AG20443 (cell line): ENCODE measurements around the gene SLC25A14.
"Not testable (repeated sequence)": the region's sequence is repeated elsewhere in the genome, so short reads cannot be mapped to it uniquely, and the experiment has no call there.

Experiments used
- DNase-seq: peaks from one replicate; pipeline ENCODE4 v3.0.0; 2012; ENCODE audit warnings: low spot score, mixed read lengths

The SLC25A14 gene, protein sequence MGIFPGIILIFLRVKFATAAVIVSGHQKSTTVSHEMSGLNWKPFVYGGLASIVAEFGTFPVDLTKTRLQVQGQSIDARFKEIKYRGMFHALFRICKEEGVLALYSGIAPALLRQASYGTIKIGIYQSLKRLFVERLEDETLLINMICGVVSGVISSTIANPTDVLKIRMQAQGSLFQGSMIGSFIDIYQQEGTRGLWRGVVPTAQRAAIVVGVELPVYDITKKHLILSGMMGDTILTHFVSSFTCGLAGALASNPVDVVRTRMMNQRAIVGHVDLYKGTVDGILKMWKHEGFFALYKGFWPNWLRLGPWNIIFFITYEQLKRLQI

DNA sequence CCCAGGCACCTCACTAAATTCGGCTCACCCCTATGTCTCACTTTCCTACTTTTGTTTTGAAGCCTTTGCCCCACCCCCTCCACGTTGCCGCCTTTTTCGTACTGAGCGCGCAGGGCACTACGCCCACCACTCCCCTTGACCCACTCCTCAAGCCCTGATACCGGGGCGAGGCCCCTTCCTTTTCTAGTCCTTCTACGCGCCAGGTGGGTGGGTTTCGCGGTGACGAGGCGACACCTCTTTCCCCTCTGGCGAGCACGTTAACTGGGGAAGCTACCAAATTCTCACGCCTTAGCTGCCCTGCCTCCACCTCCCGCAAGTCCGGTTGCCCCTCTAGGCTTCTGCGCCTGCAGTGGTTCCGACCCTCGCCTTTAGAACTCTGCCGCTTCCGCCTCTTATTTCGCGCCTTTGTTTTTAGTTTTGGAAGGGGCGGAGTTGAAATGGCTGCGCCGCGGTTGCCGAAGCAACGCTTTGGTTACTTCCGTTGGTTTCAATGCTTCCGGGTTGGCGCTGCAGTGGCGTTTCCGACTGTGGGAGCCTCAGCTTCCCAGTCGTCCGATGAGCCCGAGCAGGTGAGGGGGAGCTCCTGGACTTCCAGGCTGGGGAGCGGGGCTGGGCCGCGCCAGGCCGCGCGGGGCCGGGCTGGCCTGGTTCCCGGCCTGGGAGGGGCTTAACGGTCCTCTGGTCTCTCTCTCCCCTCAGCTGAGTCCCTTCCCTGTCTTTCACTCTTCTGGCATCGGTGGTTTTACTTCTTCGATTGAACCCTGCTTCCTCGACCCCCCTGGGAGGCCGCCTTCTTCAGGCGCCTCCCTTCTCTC is at the start of gene SLC25A14:
Gene SLC25A14, plus strand, starts transcription at position 512 of the 815 bp plus-strand sequence. CDS start 360 bp downstream, outside the sequence.
- peak; percentile 78 for DNase-seq

DNA sequence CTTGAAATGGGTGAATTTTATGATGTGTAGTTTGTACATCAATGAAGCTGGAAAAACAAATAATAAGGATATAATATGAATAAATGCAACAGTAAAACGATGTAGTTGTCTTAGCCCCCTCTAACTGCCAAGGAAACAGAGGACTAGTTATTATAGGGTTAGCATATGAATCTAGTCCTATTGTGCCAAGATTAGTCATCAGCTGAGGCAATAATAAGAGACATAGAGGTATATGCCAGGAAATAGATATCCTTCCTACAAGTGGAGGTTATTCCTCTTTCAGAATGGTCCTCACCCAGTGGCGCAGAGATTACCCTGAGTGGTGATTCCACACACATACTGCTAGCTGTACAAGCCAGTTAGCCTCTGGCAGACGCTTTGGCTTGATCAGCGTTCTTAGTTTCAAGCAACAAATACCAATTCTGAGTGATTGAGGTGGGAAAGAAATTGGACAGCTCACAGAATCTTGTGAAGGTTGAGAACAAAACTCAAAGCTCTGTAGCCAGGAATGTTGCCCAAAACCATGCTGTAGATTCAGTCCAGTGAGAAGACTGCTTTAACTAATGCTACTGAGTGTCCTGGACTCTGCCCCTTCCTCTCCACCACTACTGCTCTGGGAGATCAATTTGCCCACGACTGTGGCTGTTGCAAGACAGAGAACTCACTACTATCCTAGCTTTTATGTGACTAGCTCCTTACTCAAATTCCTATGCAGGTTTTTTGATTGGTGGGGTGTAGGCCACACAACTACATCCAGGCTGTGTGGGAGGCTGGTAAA is 44.0 kb upstream of the SLC25A14 start:
- no peak for DNase-seq

DNA sequence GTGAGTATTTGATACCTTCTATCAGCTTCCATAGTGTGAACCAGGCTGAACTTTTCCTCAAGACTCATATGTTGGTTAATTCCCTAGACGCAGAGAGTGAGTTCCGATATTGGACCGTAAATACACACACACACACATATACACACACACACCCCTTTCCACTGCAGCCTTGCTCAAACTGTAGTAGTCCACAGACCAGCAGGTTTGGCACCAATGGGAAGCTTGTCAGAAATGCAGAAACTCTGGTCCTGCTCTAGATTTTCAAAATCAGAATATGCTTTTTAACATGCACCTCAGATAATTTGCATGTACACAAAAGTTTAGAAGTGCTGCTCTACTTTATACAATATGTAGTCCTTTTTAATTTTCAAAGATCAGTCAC is 43.4 kb upstream of the SLC25A14 start:
- DNase-seq = no peak

DNA sequence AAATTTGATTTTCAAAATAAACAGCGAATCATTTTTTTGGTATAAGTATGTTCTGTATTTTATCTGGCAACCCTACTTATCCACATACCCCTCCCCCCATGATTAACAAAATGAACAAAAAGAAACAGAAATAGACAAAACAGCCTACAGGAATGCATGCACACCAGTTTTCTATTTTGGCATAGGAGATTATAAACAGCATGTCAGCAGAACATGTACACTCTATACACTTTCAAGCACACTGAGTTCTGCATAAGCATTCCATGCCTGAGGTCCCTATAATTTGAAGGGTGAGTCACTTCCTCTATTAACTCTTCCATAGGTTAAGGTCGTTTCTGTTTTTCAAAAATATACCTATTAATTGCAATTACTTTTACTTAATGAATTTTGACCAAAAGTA is 43.0 kb upstream of the SLC25A14 start:
- DNase-seq = no peak

DNA sequence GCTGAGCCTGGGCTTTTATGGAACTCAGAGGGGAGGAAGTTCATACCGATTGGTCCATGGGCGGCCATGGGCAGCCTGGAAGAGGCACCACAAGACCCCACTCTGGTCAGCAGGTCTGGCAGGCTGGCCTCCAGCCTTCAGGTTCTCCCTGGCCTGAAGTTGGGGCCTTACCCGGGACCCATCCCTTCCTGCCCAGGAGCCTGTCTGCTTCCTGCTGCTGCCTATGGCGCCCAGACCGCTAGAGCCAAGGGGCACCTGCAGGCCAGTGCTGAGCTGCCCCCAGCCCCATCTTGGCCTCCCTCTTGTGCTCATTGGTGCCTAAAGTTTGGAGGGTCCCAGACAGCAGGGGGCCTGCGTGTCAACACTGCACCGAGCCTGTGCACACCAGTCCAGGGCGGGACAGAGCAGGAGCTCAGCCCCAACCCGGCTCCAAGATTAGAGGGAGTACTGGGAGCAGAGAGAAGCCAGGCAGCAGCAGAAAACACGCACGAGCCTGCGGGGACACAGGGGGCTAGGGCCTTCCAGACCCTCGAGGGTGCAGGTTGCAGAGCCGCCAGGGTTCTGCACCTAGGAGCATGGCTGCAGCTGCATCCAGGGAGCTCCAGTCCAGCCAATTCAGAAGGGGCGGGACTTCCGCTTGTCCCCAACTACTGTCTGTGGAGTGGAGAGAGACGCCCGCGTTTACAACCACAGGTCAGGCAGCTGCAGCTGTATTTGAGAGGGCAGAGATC is 40.3 kb upstream of the SLC25A14 start:
- DNase-seq = no peak

DNA sequence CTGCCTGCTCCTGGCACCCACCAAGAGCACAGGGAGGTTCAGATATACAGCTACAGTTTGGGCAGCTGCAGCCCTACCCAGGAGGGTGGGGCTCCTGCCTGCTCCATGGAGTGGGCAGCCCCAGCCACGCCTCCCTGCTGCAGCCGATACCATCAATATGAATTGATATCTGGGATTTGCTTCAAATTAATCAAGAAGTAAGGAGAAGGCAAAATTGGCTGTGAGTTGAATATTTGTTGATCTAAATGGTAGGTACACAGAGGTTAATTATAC is 39.8 kb upstream of the SLC25A14 start:
- no peak for DNase-seq

DNA sequence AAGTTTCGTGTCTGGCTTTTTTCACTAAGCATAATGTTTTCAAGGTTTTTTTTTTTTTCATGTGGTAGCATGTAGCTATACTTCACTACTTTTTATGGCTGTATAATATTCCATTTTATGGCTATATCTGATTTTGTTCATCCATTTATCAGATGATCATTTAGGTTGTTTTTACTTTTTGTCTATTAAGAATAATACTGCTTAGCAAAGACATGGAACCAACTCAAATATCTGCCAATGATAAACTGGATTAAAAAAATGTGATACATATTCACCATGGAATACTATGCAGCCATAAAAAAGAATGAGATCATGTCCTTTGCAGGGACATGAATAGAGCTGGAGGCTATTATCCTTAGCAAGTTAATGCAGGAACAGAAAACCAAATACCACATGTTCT is 38.3 kb upstream of the SLC25A14 start:
- DNase-seq = no peak

DNA sequence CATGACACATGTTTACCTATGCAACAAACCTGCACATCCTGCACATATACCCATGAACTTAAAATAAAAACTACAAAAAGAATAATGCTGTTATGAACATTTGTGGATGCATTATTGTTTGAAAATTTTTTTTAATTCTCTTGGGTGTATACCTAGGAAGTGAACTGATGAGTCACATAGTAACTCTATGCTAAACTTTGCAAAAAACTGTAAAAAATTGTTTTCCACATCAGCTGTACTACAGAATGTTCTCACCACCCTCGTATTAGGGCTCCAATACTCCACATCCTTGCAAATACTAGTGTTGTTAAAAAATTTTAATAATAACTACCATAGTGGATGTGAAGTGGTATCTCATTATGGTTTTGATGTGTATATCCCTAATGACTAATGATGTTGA is 37.7 kb upstream of the SLC25A14 start:
- DNase-seq = no peak

DNA sequence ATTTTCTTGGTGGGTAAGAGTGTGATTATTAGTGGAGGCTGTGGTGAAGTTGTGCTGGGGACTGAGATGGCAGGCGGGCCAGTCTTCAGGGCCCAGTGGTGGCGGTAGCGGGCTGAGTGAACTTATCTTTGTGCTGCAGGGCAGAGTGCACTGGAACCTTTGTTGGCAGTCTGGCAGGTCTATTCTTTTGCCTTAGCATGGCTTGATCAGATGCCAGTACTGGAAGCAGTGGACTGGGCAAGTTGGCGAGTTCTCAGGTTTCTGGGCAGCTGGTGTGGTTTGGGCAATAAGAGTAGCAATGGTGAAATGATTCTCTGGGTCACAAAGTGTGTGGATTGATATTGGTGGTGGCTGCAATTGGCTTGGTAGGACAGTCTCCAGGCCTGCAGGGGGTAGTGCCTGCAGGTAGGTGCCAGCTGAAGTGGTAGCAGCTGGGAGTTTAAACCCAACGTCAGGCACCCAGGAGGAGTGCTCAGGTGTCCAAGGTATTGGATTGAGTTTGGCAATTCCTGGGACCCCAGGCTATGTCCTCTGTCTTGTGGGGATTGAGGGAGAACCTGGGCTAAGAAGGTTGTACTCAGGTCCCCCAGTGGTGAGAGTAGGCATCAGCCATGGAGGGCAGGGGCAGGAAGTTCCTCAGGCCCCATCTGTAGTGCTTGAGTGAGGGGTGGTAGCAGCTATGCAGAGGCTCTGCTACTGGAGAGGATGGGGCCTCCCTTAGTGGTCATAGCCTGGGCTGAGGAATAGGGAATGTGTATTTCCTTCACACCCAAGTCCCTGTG is 34.9 kb upstream of the SLC25A14 start:
- no peak for DNase-seq

DNA sequence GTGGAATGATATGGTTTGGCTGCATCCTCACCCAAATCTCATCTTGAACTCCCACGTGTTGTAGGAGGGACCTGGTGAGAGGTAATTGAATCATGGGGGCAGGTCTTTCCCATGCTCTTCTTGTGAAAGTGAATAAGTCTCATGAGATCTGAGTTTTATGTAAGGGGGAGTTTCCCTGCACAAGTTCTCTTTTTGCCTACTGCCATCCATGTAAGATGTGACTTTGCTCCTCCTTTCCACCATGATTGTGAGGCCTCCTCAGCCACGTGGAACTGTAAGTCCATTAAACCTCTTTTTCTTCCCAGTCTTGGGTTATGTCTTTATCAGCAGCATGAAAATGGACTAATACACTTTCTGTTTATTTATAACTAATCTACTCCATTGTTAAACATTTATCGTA is 19.8 kb upstream of the SLC25A14 start:
- not testable (repeated sequence) for DNase-seq

DNA sequence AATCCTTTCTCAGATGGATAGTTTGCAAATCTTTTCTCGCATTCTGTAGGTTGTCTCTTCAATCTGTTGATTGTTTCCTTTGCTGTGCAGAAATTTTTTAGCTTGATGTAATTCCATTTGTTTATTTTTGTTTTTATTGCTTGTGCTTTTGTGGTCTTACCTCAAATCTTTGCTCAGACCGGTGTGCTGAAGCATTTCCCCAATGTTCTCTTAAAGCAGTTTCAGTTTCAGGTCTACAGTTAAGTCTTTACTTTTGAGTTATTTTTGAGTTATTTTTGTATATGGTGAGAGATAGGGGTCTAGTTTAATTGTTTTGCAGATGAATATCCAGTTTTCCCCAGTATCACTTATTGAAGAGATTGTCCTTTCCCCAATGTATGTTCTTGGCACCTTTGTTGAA is 18.2 kb upstream of the SLC25A14 start:
- no peak for DNase-seq

DNA sequence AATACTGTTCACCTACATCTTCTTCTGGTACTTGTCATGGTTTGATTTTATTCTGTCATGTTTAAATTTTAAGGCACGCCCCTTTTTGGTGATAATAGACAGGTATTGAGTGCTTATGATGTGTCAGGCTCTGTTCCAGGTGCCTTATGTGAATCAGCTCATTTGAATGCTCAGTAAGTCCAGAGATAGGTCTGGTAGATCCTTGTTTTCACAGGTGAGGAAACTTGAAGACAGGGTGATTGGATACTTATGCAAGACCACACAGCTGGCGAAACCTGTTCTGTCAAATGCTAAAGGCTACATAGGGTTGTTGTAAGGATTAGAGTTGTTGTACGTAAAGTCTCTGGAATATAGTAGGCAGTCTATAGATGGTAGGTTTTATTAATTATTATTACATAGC is 9.6 kb upstream of the SLC25A14 start:
- DNase-seq = no peak

DNA sequence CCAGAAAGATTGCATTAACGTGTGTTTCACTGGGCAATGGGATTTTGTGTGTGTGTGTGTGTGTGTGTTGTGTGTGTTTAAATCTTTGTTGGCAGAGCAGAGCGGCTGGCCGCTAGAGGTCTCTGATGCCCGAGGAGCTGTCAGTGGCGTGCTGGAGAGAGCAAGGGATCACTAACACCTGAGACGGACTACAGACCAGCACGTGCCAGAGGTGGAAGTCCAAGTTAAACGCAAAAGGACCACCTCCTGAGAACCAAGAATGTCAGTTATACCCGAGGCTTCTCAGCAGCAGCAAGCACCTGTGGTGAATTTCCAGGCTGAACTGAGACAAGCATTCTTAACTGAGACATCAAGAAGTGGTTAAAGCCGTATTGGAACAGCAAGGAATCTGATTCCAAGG is 9.0 kb upstream of the SLC25A14 start:
- peak; percentile 43 for DNase-seq

DNA sequence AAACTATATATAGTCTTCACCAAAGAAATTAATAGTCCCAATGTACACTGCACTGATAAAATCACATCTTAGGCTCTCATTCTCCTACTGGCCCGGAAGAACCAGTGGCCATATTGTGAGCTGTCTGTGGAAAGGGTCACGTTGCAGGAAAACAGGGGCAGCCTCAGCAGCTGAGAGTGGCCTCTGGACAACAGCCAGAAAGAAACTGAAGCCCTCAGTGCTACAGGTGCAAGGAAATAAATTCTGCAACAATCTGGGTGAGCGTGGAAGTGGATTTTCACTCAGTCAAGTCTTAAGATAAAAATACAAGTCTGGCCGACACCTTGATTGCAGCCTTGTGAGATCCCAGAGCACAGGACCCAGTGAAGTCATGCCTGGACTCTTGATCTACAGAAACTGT is 3.2 kb upstream of the SLC25A14 start:
- DNase-seq = no peak

DNA sequence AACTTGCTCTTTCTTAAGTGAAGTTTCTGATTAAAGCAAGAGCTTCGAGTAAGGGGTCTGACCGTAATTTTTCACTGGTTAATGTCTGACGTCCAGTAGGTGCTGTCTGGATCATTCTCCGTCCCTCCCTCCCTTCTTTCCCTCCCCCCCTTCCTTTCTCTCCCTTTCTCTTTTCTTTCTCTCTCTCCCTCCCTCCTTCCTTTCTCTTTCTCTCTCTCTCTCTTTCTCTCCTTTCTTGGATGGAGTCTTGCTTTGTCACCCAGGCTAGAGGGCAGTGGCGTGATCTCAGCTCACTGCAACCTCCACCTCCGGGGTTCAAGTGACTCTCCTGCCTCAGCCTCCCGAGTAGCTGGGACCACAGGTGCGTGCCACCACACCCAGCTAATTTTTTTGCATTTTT is 850 bp upstream of the SLC25A14 start:
- DNase-seq = not testable (repeated sequence)

DNA sequence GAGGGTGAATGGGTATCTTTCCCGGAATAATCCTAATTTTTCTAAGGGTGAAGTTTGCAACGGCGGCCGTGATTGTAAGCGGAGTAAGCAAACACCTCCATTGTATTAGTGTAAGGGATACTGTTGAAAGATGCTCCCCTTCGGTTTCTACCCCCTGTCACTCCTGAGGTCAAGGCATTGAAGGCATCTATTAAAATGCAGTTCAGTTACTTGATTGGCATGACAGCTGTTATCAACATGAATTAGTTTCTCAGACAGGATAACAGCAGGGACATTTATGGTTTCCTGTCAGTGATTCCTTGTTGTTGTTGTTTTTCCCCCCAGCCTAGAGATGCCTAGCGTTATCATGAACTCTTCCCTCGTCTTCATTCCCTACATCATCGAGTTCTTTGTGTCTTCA is 552 bp downstream of the SLC25A14 start:
- no peak for DNase-seq

DNA sequence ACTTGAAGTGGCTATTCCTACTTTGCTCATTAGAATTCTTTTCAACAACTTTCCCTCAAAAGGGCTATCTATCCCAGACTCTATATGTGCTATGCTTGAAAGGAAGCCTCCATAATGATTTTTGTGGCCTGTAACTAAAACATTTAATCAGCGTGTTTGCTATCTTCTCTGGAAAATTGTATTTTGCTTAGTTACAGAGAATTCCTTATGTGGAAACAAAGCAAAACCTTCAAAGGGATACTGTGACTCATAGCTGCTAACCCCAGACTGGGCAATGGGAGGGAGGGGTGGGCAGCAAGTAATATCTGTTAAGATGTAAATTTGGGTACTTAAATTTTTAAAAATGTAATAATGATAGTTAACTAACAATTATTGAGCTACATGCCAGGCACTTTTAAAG is 3.7 kb downstream of the SLC25A14 start:
- no peak for DNase-seq

DNA sequence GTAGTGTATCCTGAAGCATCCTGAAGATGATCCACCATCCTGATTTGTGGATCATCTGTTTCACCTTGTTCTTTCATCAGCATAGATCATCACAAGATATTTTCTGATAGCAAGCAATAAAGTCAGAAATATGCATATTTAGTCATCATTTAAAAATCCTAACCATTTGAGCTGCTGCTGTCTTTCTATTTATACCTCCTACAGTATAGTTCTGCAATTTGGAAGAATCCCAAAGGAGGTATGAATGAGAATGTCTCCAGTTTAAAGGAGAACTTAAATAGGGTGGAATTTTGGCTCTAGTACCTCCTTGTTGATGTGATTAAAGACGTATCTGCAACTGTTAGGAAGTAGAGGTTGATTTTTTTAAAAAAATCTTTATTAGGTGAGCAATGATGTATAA is 7.6 kb downstream of the SLC25A14 start:
- DNase-seq = no peak

DNA sequence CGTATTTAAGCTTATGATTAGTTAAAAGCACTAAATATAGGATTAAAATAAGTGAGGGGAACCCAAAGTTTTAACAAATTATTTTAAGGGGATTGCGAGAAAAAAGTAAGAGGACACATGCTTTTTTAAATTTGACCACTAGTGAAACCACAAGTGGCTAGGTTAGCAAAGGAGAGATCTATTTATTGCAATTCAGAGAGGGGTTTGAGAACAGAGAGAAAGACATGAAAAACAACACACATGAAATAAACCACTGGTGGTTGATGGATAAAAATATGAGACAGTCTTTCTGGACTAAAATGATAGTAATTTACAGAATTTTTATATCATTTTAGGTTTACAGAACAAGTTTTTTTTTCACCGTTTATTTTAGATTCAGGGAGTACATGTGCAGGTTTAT is 11.8 kb downstream of the SLC25A14 start:
- DNase-seq = no peak

DNA sequence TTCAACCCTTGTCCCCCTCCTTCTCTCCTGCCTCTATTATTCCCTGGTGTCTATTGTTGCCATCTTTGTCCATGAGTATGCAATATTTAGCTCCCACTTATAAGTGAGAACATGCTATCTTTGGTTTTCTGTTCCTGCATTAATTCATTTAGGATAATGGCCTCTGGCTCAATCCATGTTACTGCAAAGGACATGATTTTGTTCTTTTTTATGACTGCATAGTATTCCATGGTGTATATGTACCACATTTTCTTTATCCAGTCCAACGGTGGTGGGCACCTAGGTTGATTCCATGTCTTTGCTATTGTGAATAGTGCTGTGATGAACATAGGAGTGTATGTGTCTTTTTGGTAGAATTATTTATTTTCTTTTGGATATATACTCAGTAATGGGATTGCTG is 12.3 kb downstream of the SLC25A14 start:
- DNase-seq = not testable (repeated sequence)

DNA sequence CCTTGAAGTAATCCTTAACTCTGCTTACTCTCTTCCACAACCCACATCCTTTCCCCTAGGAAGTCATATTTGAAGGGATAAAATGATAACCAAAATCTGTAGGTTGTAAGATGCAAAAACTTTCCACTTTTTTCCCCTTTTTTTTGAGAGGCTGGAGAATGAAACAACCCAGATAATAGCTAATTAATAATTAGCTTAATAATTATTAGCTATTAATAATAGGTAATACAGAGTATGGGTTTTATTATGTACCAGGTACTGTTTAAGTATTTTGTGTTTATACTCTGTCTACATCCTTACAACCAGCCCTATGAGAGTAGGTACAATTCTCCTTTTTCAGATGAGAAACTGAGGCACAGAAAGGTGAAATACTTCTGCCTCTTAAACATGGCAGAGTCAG is 36.4 kb downstream of the SLC25A14 start:
- no peak for DNase-seq
